GM19463 (cell line): ENCODE measurements around the gene MC3R.

Source experiments
- ATAC-seq: cut with Tn5 transposase; IDR thresholded peaks from one replicate; pipeline ENCODE4 v1.9.1; 2021; ENCODE audit warnings: mild to moderate bottlenecking, moderate library complexity; ENCODE audit not compliant: unreplicated experiment

MC3R gene

GRCh38 chr20:56249244-56249955, 868 bp downstream of the MC3R start:
- no peak for ATAC-seq

- no peak for ATAC-seq
These were observed 1.4 kb downstream of the MC3R start for GRCh38 chr20:56249956-56250355.

- ATAC-seq, result no peak
These were observed 9.1 kb downstream of the MC3R start for GRCh38 chr20:56257604-56258003.

GRCh38 chr20:56259948-56260347, 11.4 kb downstream of the MC3R start:
- ATAC-seq, result no peak

- no peak for ATAC-seq
These were observed 20.0 kb downstream of the MC3R start for GRCh38 chr20:56268536-56268935.

- no peak for ATAC-seq
These were observed 23.4 kb downstream of the MC3R start for GRCh38 chr20:56271974-56272373.

GRCh38 chr20:56273491-56273890, 25.0 kb downstream of the MC3R start:
- ATAC-seq, result no peak

- no peak for ATAC-seq
These were observed 25.6 kb downstream of the MC3R start for GRCh38 chr20:56274156-56274555.

GRCh38 chr20:56278196-56278595, 29.7 kb downstream of the MC3R start:
- ATAC-seq, result no peak

- ATAC-seq, result no peak
These were observed 37.0 kb downstream of the MC3R start for GRCh38 chr20:56285496-56285895.

GRCh38 chr20:56289652-56290051, 41.1 kb downstream of the MC3R start:
- ATAC-seq, result no peak

GRCh38 chr20:56299362-56299761, 50.8 kb downstream of the MC3R start:
- ATAC-seq, result no peak
